Motor neuron (in vitro differentiated cells): Measurements from ENCODE around the gene GNL2. TPM values are rescaled to one million over a fixed set of nuclear protein-coding genes. Genes with fewer than 3 reads are reported as not detected.

Source experiments
- ATAC-seq, 8 experiments: fragments of 200-7000 bp; cut with Tn5 transposase; replicated peaks in 6 of 8; 2 replicates each; pipeline ENCODE4 v1.8.0; 2021; ENCODE audit warnings: mild to moderate bottlenecking in 8 of 8, moderate library complexity in 8 of 8
- H3K27ac ChIP-seq, 2 donors: fragments of 250-450 bp; sonication (Bioruptor Pico); 2 replicates each; pipeline ENCODE4 v1.9.0; 2021; ENCODE audit warnings: antibody characterized with exemption in 2 of 2, mild to moderate bottlenecking in 2 of 2, moderate library complexity in 1 of 2
- H3K4me1 ChIP-seq, 2 donors: fragments of 250-450 bp; sonication (Bioruptor Pico); replicated peaks in 1 of 2; 2 replicates each; pipeline ENCODE4 v1.6.1; 2021; ENCODE audit warnings: antibody characterized with exemption in 2 of 2, mild to moderate bottlenecking in 2 of 2, moderate library complexity in 1 of 2
- H3K4me3 ChIP-seq, 5 donors: fragments of 250-450 bp; sonication (Bioruptor Pico); 2 replicates each; pipeline ENCODE4 v1.9.0; 2021; ENCODE audit warnings: antibody characterized with exemption in 5 of 5, mild to moderate bottlenecking in 5 of 5, moderate library complexity in 4 of 5
- WGBS, 10 experiments: fragments of 450-650 bp; shearing (Covaris generic); methylation state at CpG; one replicate each; pipeline ENCODE4 v1.0.0; 2022; 5-methylcytosine and 5-hydroxymethylcytosine counted together
- in situ Hi-C, 9 experiments: fragments of 400-800 bp; cut with MboI; loops; one replicate each; pipeline ENCODE4 v1.15.0; 2021; ENCODE audit warnings: low sequenced_read_pairs in 9 of 9, low pct_unique_long_range_greater_than_20kb in 2 of 9; ENCODE audit not compliant: unreplicated experiment in 9 of 9
- total RNA-seq, 8 experiments: library from RNA; unstranded; fragments of 300-600 nt; gene quantifications; 2 replicates each; pipeline versions ENCODE4 v1.2.3 to v1.2.4, GENCODE V29; 2022

The GNL2 gene
- total RNA-seq, 8 experiments from 2014 or later, result 88.4 to 226 (median 135) TPM

DNA sequence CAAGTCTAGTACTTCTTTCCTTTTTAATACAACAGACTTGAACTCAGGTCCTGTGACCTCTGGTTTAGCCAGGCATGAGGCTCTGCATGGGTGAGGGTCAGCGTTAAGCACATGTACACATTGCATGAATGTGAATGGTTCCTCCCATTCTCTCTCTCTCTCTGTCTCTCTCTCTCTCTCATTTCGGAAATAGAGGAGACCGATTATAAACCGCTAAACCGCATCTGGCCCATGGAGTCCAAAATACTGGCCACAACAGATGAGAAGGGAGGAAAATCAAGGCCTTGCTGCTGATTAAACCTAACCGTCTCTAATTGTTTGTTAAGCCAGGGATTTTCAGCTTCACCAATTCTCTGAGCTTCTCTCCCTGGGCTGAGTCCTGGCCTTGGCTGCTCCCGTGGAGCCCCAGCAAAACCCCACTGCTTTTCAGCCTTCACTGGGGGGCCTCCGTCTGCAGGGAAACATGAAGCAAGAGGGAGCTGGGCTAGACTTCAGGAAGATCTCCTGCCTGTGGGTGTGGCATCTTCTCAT lies 32.4 kb upstream of the GNL2 start:
- in situ Hi-C loops, result no loop called here
- Histone ChIP-seq H3K27ac (no peak overlapping the region), H3K4me3 (no peak overlapping the region), H3K4me1 (no peaks in the 10 kb centered on the region)
- no peak for ATAC-seq
- WGBS, 10 experiments, result 23 to 77% (median 61%) methylated on average over 2 to 8 of the region's 8 CpGs; no CpG with 5 or more reads in 2 of the 10 experiments

- no peaks in the 10 kb centered on the region for H3K4me1 ChIP-seq
- in situ Hi-C loops, result no loop called here
- WGBS, 10 experiments, result 21 to 74% (median 43%) methylated on average over 1 to 6 of the region's 6 CpGs
- no peak overlapping the region for H3K4me3 ChIP-seq
- H3K27ac ChIP-seq, result no peak overlapping the region
- no peak for ATAC-seq
Measured at GRCh38 chr1:37622131-37622530, 26.4 kb upstream of the GNL2 start.

- ATAC-seq, result no peak
- Histone ChIP-seq H3K27ac (no peak overlapping the region), H3K4me1 (no peaks in the 10 kb centered on the region), H3K4me3 (no peak overlapping the region)
- in situ Hi-C loops, result no loop called here
- 0 to 72% (median 33%) methylated on average over 1 to 10 of the region's 10 CpGs; no CpG with 5 or more reads in 1 of the 10 experiments for WGBS, 10 experiments
Measured at GRCh38 chr1:37621326-37621870, 25.7 kb upstream of the GNL2 start.

- in situ Hi-C loops, result no loop called here
- 20 to 88% (median 63%) methylated on average over 1 to 6 of the region's 6 CpGs for WGBS, 10 experiments
Measured at GRCh38 chr1:37620707-37621106, 25.0 kb upstream of the GNL2 start.

GRCh38 chr1:37616330-37616729 lies 20.6 kb upstream of the GNL2 start:
- Histone ChIP-seq H3K27ac (no peak overlapping the region), H3K4me3 (no peak overlapping the region), H3K4me1 (no peaks in the 10 kb centered on the region)
- ATAC-seq, result no peak
- 25 to 72% (median 54%) methylated on average over 2 to 14 of the region's 14 CpGs; no CpG with 5 or more reads in 4 of the 10 experiments for WGBS, 10 experiments
- in situ Hi-C loops, result no loop called here

More at GRCh38 chr1:37620707-37621106, 25.0 kb upstream of the GNL2 start:
- Histone ChIP-seq H3K4me1 (no peaks in the 10 kb centered on the region), H3K27ac (no peak overlapping the region), H3K4me3 (no peak overlapping the region)
- peak in 3 of 8 experiments; percentile 22 to 44 (median 39) for ATAC-seq

GRCh38 chr1:37614105-37614504 lies 18.4 kb upstream of the GNL2 start:
- in situ Hi-C loops, result no loop called here
- Histone ChIP-seq H3K4me3 (no peak overlapping the region), H3K27ac (no peak overlapping the region), H3K4me1 (no peaks in the 10 kb centered on the region)
- WGBS, 10 experiments, result 48 to 67% methylated on average over 1 to 3 of the region's 5 CpGs; no CpG with 5 or more reads in 8 of the 10 experiments
- ATAC-seq, result no peak

- ATAC-seq, result no peak
- Histone ChIP-seq H3K4me1 (no peaks in the 10 kb centered on the region), H3K27ac (no peak overlapping the region), H3K4me3 (no peak overlapping the region)
- in situ Hi-C loops, result no loop called here
- 25 to 80% (median 55%) methylated on average over 1 to 3 of the region's 4 CpGs; no CpG with 5 or more reads in 4 of the 10 experiments for WGBS, 10 experiments
Measured at GRCh38 chr1:37612186-37612585, 16.4 kb upstream of the GNL2 start.

- in situ Hi-C loops, result loop anchor here in 2 of 9 experiments (10.0 kb wide), 2 partner anchors 65 to 75 kb away; no protein-coding TSS in a partner anchor
- Histone ChIP-seq H3K27ac (no peak overlapping the region), H3K4me1 (no peaks in the 10 kb centered on the region), H3K4me3 (no peak overlapping the region)
- WGBS, 10 experiments, result 0 to 72% (median 52%) methylated on average over 1 to 2 of the region's 2 CpGs; no CpG with 5 or more reads in 1 of the 10 experiments
- peak in 3 of 8 experiments; percentile 88 to 95 (median 94) for ATAC-seq
Measured at GRCh38 chr1:37609994-37610393, 14.3 kb upstream of the GNL2 start.

DNA sequence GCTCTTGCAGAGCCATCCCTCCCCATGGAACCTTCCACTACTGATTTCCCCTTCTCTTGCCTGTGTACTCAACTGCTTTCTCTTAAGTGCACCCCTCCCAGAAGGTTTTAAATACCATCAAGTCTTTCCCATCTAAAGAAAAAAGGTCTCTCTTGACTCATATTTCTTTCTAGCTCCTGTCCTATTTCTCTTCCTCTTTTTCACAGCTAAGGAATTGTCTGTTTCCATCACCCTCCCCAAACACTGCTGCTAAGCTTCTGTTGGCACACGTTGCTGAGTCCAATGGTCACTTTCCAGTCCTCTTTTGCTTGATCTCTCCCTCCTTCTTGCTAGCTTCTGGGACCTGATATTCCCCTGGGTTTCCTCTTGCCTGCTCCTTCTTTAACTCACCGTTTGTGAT lies 13.3 kb upstream of the GNL2 start:
- ATAC-seq, result no peak
- Histone ChIP-seq H3K4me1 (no peaks in the 10 kb centered on the region), H3K27ac (no peak overlapping the region), H3K4me3 (no peak overlapping the region)
- WGBS, 10 experiments, result 0 to 55% (median 22%) methylated on average over 1 to 2 of the region's 2 CpGs; no CpG with 5 or more reads in 1 of the 10 experiments
- in situ Hi-C loops, result loop anchor here in 2 of 9 experiments (10.0 kb wide), 2 partner anchors 66 to 76 kb away; no protein-coding TSS in a partner anchor

GRCh38 chr1:37606481-37607263 lies 10.9 kb upstream of the GNL2 start:
- Histone ChIP-seq H3K4me3 (no peak overlapping the region), H3K4me1 (peaks cover 3% of the 10 kb centered on the region in 2 donors), H3K27ac (no peak overlapping the region)
- 37 to 87% (median 68%) methylated on average over 3 to 14 of the region's 15 CpGs; no CpG with 5 or more reads in 2 of the 10 experiments for WGBS, 10 experiments
- peak in 1 of 8 experiments; percentile 8 for ATAC-seq
- in situ Hi-C loops, result loop anchor here in 2 of 9 experiments (10.0 kb wide), 2 partner anchors 68 to 78 kb away; no protein-coding TSS in a partner anchor

DNA sequence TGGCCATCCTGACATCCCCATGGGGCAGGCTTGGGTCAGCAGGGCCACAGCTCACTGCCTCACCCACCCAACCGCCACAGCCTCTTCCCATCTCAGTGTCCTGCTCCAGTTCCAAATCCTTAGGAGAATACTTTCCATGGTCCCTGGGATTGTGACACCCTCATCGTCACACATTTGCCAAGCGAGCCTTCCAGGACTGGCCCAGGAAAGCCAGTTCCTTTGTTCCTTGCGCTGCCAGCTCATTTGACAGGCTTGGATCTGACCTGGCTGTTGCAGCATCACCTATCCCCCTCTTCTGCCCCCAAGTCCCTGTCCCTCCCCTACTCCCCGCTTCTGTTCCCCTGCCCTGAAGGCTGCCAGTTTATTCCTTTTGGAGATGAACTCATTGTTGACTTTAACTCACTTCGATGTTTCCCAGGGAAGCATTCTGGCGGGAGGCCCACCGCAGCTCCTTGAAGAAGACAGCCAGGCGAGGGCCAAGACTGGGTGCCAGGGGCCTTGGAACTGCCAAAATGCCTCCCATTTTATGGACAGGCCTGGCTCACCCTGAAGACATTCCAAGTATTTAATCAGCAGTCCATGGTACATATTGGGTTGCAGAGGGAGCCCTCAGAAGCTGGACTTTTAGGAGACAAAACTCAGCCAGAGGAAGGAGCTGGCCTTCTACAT lies 10.2 kb upstream of the GNL2 start:
- in situ Hi-C loops, result loop anchor here in 2 of 9 experiments (10.0 kb wide), 2 partner anchors 69 to 79 kb away; no protein-coding TSS in a partner anchor
- H3K4me3 ChIP-seq, result no peak overlapping the region
- no peak overlapping the region for H3K27ac ChIP-seq
- peaks cover 3% of the 10 kb centered on the region in 2 donors for H3K4me1 ChIP-seq
- 60 to 83% (median 65%) methylated on average over 1 to 8 of the region's 9 CpGs; no CpG with 5 or more reads in 5 of the 10 experiments for WGBS, 10 experiments
- ATAC-seq, result no peak

DNA sequence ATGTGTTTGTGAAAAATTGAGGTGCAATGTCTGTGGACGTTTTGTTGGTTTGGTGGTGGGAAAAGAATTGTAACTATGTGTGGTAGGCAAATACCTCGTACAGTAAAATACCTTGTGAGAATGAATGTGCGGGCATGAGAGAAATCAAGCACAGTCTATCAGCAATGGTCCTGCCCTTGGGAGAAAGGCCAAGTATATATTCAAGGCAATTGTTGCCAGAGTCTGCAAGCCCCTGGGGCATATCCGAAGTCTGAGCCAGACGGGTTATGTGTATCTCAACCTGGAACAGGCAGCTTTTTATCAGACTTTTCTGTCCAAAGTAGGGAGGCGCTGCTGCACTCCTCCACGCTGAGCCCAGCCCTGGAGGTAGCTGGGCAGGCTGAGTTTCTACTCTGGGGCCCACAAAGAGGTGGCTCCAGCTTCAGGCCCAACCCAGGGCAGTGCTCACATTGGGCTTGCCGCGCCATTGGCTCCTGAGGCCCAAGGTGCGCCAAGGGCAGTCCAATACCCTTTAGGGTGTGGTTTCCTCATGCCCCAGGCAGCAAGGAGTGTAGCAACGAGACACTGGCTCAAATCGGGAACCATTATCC lies 9.4 kb upstream of the GNL2 start:
- H3K27ac ChIP-seq, result no peak overlapping the region
- ATAC-seq, result peak in 1 of 8 experiments; percentile 45
- H3K4me3 ChIP-seq, result no peak overlapping the region
- peaks cover 3% of the 10 kb centered on the region in 2 donors for H3K4me1 ChIP-seq
- 28 to 83% (median 56%) methylated on average over 2 to 10 of the region's 12 CpGs for WGBS, 10 experiments
- in situ Hi-C loops, result loop anchor here in 2 of 9 experiments (10.0 kb wide), 2 partner anchors 70 to 80 kb away; no protein-coding TSS in a partner anchor
